ENCODE results near the gene MARK3.

The MARK3 gene

DNA sequence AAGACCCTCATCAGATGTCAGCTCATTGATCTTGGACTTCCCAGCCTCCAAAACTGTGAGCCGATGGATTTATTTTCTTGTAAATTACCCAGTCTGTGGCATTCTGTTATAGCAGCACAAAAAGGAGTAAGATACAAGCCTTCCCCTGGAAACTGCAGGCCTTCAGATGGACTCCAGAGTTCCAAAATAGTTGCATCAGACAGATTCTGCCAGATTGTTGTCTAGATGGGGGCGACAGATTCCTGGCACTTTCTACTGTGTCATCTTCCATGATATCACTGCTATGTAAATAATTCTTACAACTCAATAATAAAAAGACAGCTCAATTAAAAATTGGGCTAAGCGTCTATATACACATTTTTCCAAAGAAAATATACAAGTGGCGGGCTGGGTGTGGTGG, 17.2 kb upstream of the MARK3 start:
- Histone ChIP-seq H3K4me1 (ENCODE audit: control insufficient read depth, insufficient read depth, low read length, unreplicated experiment) (peaks cover 10% of the 10 kb centered on the region), H3K27me3 (ENCODE audit: insufficient read depth, low read length) (no peaks in the 10 kb centered on the region)

GRCh38 chr14:103370087-103370486, 15.1 kb upstream of the MARK3 start:
- Histone ChIP-seq H3K36me3 (ENCODE audit: insufficient read depth, low read length) (no peaks in the 10 kb centered on the region), H3K27me3 (ENCODE audit: insufficient read depth, low read length) (no peaks in the 10 kb centered on the region), H3K27ac (ENCODE audit: low read depth, low read length) (no peak overlapping the region), H3K4me3 (ENCODE audit: low read depth, low read length) (no peak overlapping the region), H3K4me1 (ENCODE audit: control insufficient read depth, insufficient read depth, low read length, unreplicated experiment) (peaks cover 12% of the 10 kb centered on the region), H3K79me2 (ENCODE audit: control insufficient read depth, insufficient read depth, low read length, unreplicated experiment) (no peaks in the 10 kb centered on the region), H2AFZ (ENCODE audit: low read length, unreplicated experiment) (no peak overlapping the region)

More for the DNA sequence above, 17.2 kb upstream of the MARK3 start:
- Histone ChIP-seq H3K36me3 (ENCODE audit: insufficient read depth, low read length) (no peaks in the 10 kb centered on the region), H3K79me2 (ENCODE audit: control insufficient read depth, insufficient read depth, low read length, unreplicated experiment) (no peaks in the 10 kb centered on the region), H2AFZ (ENCODE audit: low read length, unreplicated experiment) (no peak overlapping the region), H3K4me3 (ENCODE audit: low read depth, low read length) (no peak overlapping the region), H3K27ac (ENCODE audit: low read depth, low read length) (no peak overlapping the region)

DNA sequence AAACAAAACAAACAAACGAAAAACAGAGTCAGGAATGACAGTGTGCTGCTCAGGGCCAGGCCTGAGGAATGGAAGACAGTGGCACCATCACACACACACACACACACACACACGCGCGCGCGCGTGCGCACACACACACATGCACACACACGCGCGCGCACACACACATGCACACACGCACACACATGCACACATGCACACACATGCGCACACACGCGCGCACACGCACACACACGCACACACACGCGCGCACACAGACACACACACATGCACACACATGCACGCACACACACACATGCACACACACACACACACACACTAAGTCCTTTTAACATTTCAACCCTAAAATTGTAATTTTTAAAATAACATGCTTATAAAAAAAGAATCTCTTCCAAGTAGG, 13.2 kb upstream of the MARK3 start:
- H3K36me3 ChIP-seq (ENCODE audit: insufficient read depth, low read length) = no peaks in the 10 kb centered on the region
- H3K79me2 ChIP-seq (ENCODE audit: control insufficient read depth, insufficient read depth, low read length, unreplicated experiment) = no peaks in the 10 kb centered on the region
- H3K27ac ChIP-seq (ENCODE audit: low read depth, low read length) = peak overlapping the region; percentile 75
- no peak overlapping the region for H3K4me3 ChIP-seq (ENCODE audit: low read depth, low read length)
- H3K27me3 ChIP-seq (ENCODE audit: insufficient read depth, low read length) = no peaks in the 10 kb centered on the region
- H2AFZ ChIP-seq (ENCODE audit: low read length, unreplicated experiment) = no peak overlapping the region
- H3K4me1 ChIP-seq (ENCODE audit: control insufficient read depth, insufficient read depth, low read length, unreplicated experiment) = peaks cover 12% of the 10 kb centered on the region

DNA sequence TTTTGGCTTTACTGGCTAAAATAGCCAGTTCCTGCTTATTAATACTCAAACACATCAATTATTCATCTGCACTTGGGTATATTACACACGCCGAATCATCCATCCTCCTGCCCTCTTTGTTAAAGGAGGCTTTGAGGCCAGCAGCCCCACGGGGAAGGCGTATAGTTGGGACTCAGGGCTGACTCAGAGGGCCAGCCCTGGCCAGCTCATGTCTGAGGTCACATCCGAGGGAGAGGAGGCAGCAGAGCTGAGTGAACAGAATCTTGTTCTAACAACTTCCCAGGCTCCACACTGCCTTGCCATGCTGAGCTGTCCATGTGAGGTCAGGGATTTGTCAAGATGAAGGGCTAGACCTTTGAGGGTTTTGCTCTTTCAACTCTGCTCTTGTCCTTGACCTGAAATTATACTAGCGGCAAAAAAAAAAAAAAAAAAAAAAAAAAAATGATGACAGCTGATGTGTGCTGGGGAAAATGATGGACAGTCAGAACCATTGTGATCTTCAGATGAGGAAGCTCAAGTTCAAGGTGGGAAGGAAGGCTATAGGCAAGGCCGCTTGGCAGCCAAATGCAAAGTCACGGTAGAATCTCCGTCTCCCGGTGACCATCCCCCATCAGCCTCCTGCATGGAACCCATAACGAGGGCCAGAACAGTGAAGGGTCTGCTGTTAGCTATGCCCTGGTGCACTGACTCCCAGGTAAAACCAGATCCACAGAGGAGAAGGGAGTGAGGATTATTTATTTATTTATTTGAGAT, 12.5 kb upstream of the MARK3 start:
- Histone ChIP-seq H2AFZ (ENCODE audit: low read length, unreplicated experiment) (no peak overlapping the region), H3K36me3 (ENCODE audit: insufficient read depth, low read length) (no peaks in the 10 kb centered on the region), H3K4me3 (ENCODE audit: low read depth, low read length) (no peak overlapping the region), H3K4me1 (ENCODE audit: control insufficient read depth, insufficient read depth, low read length, unreplicated experiment) (peaks cover 12% of the 10 kb centered on the region), H3K27me3 (ENCODE audit: insufficient read depth, low read length) (no peaks in the 10 kb centered on the region), H3K27ac (ENCODE audit: low read depth, low read length) (peak overlapping the region; percentile 75), H3K79me2 (ENCODE audit: control insufficient read depth, insufficient read depth, low read length, unreplicated experiment) (no peaks in the 10 kb centered on the region)

GRCh38 chr14:103374121-103374520, 11.1 kb upstream of the MARK3 start:
- no peak overlapping the region for H3K27ac ChIP-seq (ENCODE audit: low read depth, low read length)
- no peak overlapping the region for H3K4me3 ChIP-seq (ENCODE audit: low read depth, low read length)

DNA sequence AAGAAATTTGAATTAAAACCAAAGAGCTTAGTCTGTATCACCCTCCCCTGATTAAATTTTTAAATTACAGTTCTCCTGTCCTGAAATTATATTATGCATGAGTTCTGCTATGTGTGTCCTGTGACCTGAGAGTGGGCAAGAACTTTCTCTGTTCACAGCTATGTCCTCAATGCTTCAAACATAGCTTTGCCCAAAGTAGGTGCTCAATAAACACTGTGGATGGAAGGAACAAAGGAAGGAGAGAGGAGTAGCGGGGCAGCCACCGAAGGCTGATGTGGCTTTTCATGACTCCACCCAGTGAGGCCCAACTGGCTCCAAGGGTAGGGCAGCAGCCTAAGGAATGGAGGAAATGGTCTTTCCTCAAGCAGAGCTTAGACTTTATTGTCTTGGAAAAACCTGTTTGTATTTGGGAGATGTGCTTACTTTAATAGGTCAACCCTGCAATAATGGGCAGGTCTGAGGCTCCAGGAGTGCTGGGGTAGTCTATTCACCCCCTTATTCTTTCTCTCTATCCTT, 7.6 kb upstream of the MARK3 start:
- Histone ChIP-seq H3K79me2 (ENCODE audit: control insufficient read depth, insufficient read depth, low read length, unreplicated experiment) (no peaks in the 10 kb centered on the region), H3K27ac (ENCODE audit: low read depth, low read length) (no peak overlapping the region), H3K4me1 (ENCODE audit: control insufficient read depth, insufficient read depth, low read length, unreplicated experiment) (peaks cover 11% of the 10 kb centered on the region), H3K27me3 (ENCODE audit: insufficient read depth, low read length) (no peaks in the 10 kb centered on the region), H2AFZ (ENCODE audit: low read length, unreplicated experiment) (no peak overlapping the region), H3K4me3 (ENCODE audit: low read depth, low read length) (no peak overlapping the region), H3K36me3 (ENCODE audit: insufficient read depth, low read length) (no peaks in the 10 kb centered on the region)

More at GRCh38 chr14:103374121-103374520, 11.1 kb upstream of the MARK3 start:
- Histone ChIP-seq H3K27me3 (ENCODE audit: insufficient read depth, low read length) (no peaks in the 10 kb centered on the region), H3K36me3 (ENCODE audit: insufficient read depth, low read length) (no peaks in the 10 kb centered on the region), H3K4me1 (ENCODE audit: control insufficient read depth, insufficient read depth, low read length, unreplicated experiment) (peaks cover 12% of the 10 kb centered on the region), H2AFZ (ENCODE audit: low read length, unreplicated experiment) (no peak overlapping the region), H3K79me2 (ENCODE audit: control insufficient read depth, insufficient read depth, low read length, unreplicated experiment) (no peaks in the 10 kb centered on the region)

DNA sequence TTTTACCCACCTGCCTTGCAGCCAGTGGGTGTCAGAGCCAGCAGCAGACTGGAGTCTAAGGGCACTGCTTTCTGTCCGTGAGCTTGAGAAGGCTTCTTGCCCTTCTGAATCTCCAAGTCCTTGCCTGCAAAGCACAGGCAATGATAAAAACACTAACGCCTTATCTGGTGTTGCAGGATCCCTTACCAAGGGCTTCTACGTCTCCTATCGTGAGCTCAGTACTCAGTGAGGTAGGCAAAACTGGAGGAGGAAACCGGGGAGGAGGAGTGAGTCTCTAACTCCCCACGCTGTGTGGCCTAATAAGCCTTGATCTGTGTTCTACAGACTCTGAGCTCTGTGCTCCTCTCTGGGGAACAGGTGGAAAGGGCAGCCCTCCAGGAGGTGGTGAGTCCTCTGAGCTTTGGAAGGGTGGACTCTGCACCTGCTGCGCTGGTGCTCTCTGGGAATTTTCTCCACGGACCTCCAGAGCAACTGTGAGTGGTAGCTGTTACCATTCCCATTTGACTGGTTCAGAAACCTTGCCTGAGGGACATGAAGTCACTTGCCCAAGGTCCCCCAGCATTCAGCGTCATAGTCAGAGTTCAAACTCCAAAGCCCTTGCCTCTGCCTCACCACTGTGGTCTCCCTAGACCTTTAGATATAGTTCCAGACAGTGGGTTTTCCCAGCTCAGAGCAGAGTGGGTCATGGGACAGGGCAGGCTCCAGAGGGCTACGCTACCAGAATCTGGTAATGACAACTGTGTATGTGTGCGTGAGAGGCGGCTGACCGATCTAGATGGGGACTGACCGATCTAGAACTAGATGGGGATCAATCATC, 7.0 kb upstream of the MARK3 start:
- no peak overlapping the region for H2AFZ ChIP-seq (ENCODE audit: low read length, unreplicated experiment)
- H3K27me3 ChIP-seq (ENCODE audit: insufficient read depth, low read length) = no peaks in the 10 kb centered on the region
- H3K36me3 ChIP-seq (ENCODE audit: insufficient read depth, low read length) = no peaks in the 10 kb centered on the region
- H3K4me3 ChIP-seq (ENCODE audit: low read depth, low read length) = no peak overlapping the region
- no peaks in the 10 kb centered on the region for H3K79me2 ChIP-seq (ENCODE audit: control insufficient read depth, insufficient read depth, low read length, unreplicated experiment)
- H3K4me1 ChIP-seq (ENCODE audit: control insufficient read depth, insufficient read depth, low read length, unreplicated experiment) = peaks cover 7% of the 10 kb centered on the region
- H3K27ac ChIP-seq (ENCODE audit: low read depth, low read length) = no peak overlapping the region

GRCh38 chr14:103380719-103381377, 4.4 kb upstream of the MARK3 start:
- Histone ChIP-seq H3K36me3 (ENCODE audit: insufficient read depth, low read length) (no peaks in the 10 kb centered on the region), H3K27ac (ENCODE audit: low read depth, low read length) (no peak overlapping the region), H3K79me2 (ENCODE audit: control insufficient read depth, insufficient read depth, low read length, unreplicated experiment) (peaks cover 7% of the 10 kb centered on the region), H3K27me3 (ENCODE audit: insufficient read depth, low read length) (no peaks in the 10 kb centered on the region), H3K4me1 (ENCODE audit: control insufficient read depth, insufficient read depth, low read length, unreplicated experiment) (peaks cover 14% of the 10 kb centered on the region), H2AFZ (ENCODE audit: low read length, unreplicated experiment) (no peak overlapping the region), H3K4me3 (ENCODE audit: low read depth, low read length) (no peak overlapping the region)

- Histone ChIP-seq H3K4me1 (ENCODE audit: control insufficient read depth, insufficient read depth, low read length, unreplicated experiment) (peaks cover 14% of the 10 kb centered on the region), H3K27ac (ENCODE audit: low read depth, low read length) (no peak overlapping the region), H3K27me3 (ENCODE audit: insufficient read depth, low read length) (no peaks in the 10 kb centered on the region), H3K79me2 (ENCODE audit: control insufficient read depth, insufficient read depth, low read length, unreplicated experiment) (peaks cover 22% of the 10 kb centered on the region), H2AFZ (ENCODE audit: low read length, unreplicated experiment) (no peak overlapping the region), H3K4me3 (ENCODE audit: low read depth, low read length) (no peak overlapping the region), H3K36me3 (ENCODE audit: insufficient read depth, low read length) (no peaks in the 10 kb centered on the region; the same call in 1 of the 2 replicates)
Observed at GRCh38 chr14:103382376-103382775, 2.8 kb upstream of the MARK3 start.

DNA sequence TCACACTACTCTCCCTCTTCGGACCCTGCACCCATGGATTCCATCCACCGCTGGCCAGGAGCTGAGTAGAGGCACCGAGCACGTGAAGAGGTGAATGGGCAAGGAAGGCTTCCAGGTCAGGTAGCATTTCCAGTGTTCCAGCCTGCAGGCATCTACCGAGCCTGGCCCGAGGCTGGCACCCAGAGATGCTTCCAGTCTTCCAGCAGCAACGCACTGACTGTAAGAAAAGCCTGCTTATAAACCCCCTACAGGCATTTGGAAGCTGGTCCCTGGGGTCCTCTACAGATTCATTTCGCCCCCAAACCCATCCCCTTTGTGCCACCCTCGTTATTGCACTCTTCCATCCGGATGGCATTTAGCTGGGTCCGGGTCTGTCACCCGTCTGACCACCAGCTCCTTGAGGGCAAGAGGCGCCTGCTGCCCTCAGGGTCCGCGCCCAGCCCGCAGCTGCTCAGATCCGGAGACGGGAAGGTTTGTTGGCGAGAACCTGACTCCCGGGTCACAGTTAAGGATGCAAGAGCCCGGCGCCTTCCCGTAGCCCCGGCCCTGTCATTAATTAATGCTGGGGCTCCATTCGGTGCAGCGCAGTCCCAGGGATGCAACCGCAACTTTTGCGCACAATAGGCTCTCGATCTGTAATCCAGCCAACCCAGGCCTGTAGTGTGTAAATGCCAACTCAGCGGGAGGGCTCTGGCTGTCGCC, 614 bp upstream of the MARK3 start:
- peak overlapping the region; percentile 98 for H3K4me3 ChIP-seq (ENCODE audit: low read depth, low read length)
- H3K27ac ChIP-seq (ENCODE audit: low read depth, low read length) = peak overlapping the region; percentile 90; the same call in 1 of the 2 replicates
- peaks cover 39% of the 10 kb centered on the region for H3K79me2 ChIP-seq (ENCODE audit: control insufficient read depth, insufficient read depth, low read length, unreplicated experiment)
- H3K4me1 ChIP-seq (ENCODE audit: control insufficient read depth, insufficient read depth, low read length, unreplicated experiment) = peaks cover 28% of the 10 kb centered on the region
- no peaks in the 10 kb centered on the region; the same call in 1 of the 2 replicates for H3K36me3 ChIP-seq (ENCODE audit: insufficient read depth, low read length)
- H2AFZ ChIP-seq (ENCODE audit: low read length, unreplicated experiment) = peak overlapping the region; percentile 43
- H3K27me3 ChIP-seq (ENCODE audit: insufficient read depth, low read length) = no peaks in the 10 kb centered on the region
